ENCODE results near the gene ZBTB12.

ZBTB12 gene

GRCh38 chr6:31879901-31880300 lies 22.0 kb downstream of the ZBTB12 start:
- Histone ChIP-seq H3K4me1 (ENCODE audit: control insufficient read depth in 1 of 2, insufficient read depth in 2 of 2, low read length in 2 of 2) (no peaks in the 10 kb centered on the region), H3K9me3 (ENCODE audit: control insufficient read depth in 1 of 2, low read length in 2 of 2) (no peaks in the 10 kb centered on the region), H3K4me3 (ENCODE audit: low read depth in 1 of 2, low read length in 2 of 2) (no peak overlapping the region), H3K27ac (ENCODE audit: low read length) (no peak overlapping the region), H3K27me3 (ENCODE audit: low read depth, low read length) (no peaks in the 10 kb centered on the region), H3K36me3 (ENCODE audit: control insufficient read depth in 1 of 2, insufficient read depth in 2 of 2, low read length in 2 of 2) (peaks cover 30 to 52% of the 10 kb centered on the region in 2 donors)

GRCh38 chr6:31879143-31879542 lies 22.7 kb downstream of the ZBTB12 start:
- Histone ChIP-seq H3K9me3 (ENCODE audit: control insufficient read depth in 1 of 2, low read length in 2 of 2) (no peaks in the 10 kb centered on the region), H3K4me3 (ENCODE audit: low read depth in 1 of 2, low read length in 2 of 2) (no peak overlapping the region), H3K4me1 (ENCODE audit: control insufficient read depth in 1 of 2, insufficient read depth in 2 of 2, low read length in 2 of 2) (no peaks in the 10 kb centered on the region), H3K27me3 (ENCODE audit: low read depth, low read length) (no peaks in the 10 kb centered on the region), H3K36me3 (ENCODE audit: control insufficient read depth in 1 of 2, insufficient read depth in 2 of 2, low read length in 2 of 2) (peaks cover 24 to 45% of the 10 kb centered on the region in 2 donors), H3K27ac (ENCODE audit: low read length) (peak overlapping the region; percentile 56)

GRCh38 chr6:31878726-31879125 lies 23.2 kb downstream of the ZBTB12 start, which contains the start of gene SLC44A4:
SLC44A4 (minus strand) TSS chr6:31878997; CDS start chr6:31878980, 17 bp downstream.
- Histone ChIP-seq H3K4me3 (ENCODE audit: low read depth in 1 of 2, low read length in 2 of 2) (peak within 1 kb of the TSS in 1 of 2 donors; percentile 48), H3K9me3 (ENCODE audit: control insufficient read depth in 1 of 2, low read length in 2 of 2) (no peaks in the 10 kb centered on the region), H3K27ac (ENCODE audit: low read length) (peak within 1 kb of the TSS; percentile 86), H3K36me3 (ENCODE audit: control insufficient read depth in 1 of 2, insufficient read depth in 2 of 2, low read length in 2 of 2) (peaks cover 24 to 41% of the 10 kb centered on the region in 2 donors), H3K4me1 (ENCODE audit: control insufficient read depth in 1 of 2, insufficient read depth in 2 of 2, low read length in 2 of 2) (no peaks in the 10 kb centered on the region), H3K27me3 (ENCODE audit: low read depth, low read length) (no peaks in the 10 kb centered on the region)

GRCh38 chr6:31878222-31878621 lies 23.7 kb downstream of the ZBTB12 start:
- H3K27me3 ChIP-seq (ENCODE audit: low read depth, low read length): no peaks in the 10 kb centered on the region
- H3K36me3 ChIP-seq (ENCODE audit: control insufficient read depth in 1 of 2, insufficient read depth in 2 of 2, low read length in 2 of 2): peaks cover 24 to 36% of the 10 kb centered on the region in 2 donors
- no peaks in the 10 kb centered on the region for H3K9me3 ChIP-seq (ENCODE audit: control insufficient read depth in 1 of 2, low read length in 2 of 2)
- peak overlapping the region in 1 of 2 donors; percentile 48 for H3K4me3 ChIP-seq (ENCODE audit: low read depth in 1 of 2, low read length in 2 of 2)
- H3K4me1 ChIP-seq (ENCODE audit: control insufficient read depth in 1 of 2, insufficient read depth in 2 of 2, low read length in 2 of 2): no peaks in the 10 kb centered on the region
- H3K27ac ChIP-seq (ENCODE audit: low read length): peak overlapping the region; percentile 86

GRCh38 chr6:31877651-31878161 lies 24.2 kb downstream of the ZBTB12 start:
- no peaks in the 10 kb centered on the region for H3K4me1 ChIP-seq (ENCODE audit: control insufficient read depth in 1 of 2, insufficient read depth in 2 of 2, low read length in 2 of 2)
- H3K27ac ChIP-seq (ENCODE audit: low read length): peak overlapping the region; percentile 86
- H3K27me3 ChIP-seq (ENCODE audit: low read depth, low read length): no peaks in the 10 kb centered on the region
- peaks cover 24 to 30% of the 10 kb centered on the region in 2 donors for H3K36me3 ChIP-seq (ENCODE audit: control insufficient read depth in 1 of 2, insufficient read depth in 2 of 2, low read length in 2 of 2)
- peak overlapping the region in 1 of 2 donors; percentile 48 for H3K4me3 ChIP-seq (ENCODE audit: low read depth in 1 of 2, low read length in 2 of 2)
- no peaks in the 10 kb centered on the region for H3K9me3 ChIP-seq (ENCODE audit: control insufficient read depth in 1 of 2, low read length in 2 of 2)

- no peaks in the 10 kb centered on the region for H3K27me3 ChIP-seq (ENCODE audit: low read depth, low read length)
- peak overlapping the region in 1 of 2 donors; percentile 48 for H3K4me3 ChIP-seq (ENCODE audit: low read depth in 1 of 2, low read length in 2 of 2)
- peaks cover 21 to 25% of the 10 kb centered on the region in 2 donors for H3K36me3 ChIP-seq (ENCODE audit: control insufficient read depth in 1 of 2, insufficient read depth in 2 of 2, low read length in 2 of 2)
- H3K9me3 ChIP-seq (ENCODE audit: control insufficient read depth in 1 of 2, low read length in 2 of 2): no peaks in the 10 kb centered on the region
- H3K4me1 ChIP-seq (ENCODE audit: control insufficient read depth in 1 of 2, insufficient read depth in 2 of 2, low read length in 2 of 2): no peaks in the 10 kb centered on the region
- H3K27ac ChIP-seq (ENCODE audit: low read length): peak overlapping the region; percentile 83
Measured at GRCh38 chr6:31877125-31877650, 24.7 kb downstream of the ZBTB12 start.

- no peaks in the 10 kb centered on the region for H3K9me3 ChIP-seq (ENCODE audit: control insufficient read depth in 1 of 2, low read length in 2 of 2)
- H3K4me1 ChIP-seq (ENCODE audit: control insufficient read depth in 1 of 2, insufficient read depth in 2 of 2, low read length in 2 of 2): no peaks in the 10 kb centered on the region
- no peak overlapping the region for H3K4me3 ChIP-seq (ENCODE audit: low read depth in 1 of 2, low read length in 2 of 2)
- peaks cover 16 to 19% of the 10 kb centered on the region in 2 donors for H3K36me3 ChIP-seq (ENCODE audit: control insufficient read depth in 1 of 2, insufficient read depth in 2 of 2, low read length in 2 of 2)
- H3K27me3 ChIP-seq (ENCODE audit: low read depth, low read length): no peaks in the 10 kb centered on the region
- H3K27ac ChIP-seq (ENCODE audit: low read length): no peak overlapping the region
Measured at GRCh38 chr6:31876357-31876756, 25.5 kb downstream of the ZBTB12 start.

- H3K4me1 ChIP-seq (ENCODE audit: control insufficient read depth in 1 of 2, insufficient read depth in 2 of 2, low read length in 2 of 2): no peaks in the 10 kb centered on the region
- no peak overlapping the region for H3K4me3 ChIP-seq (ENCODE audit: low read depth in 1 of 2, low read length in 2 of 2)
- no peaks in the 10 kb centered on the region for H3K27me3 ChIP-seq (ENCODE audit: low read depth, low read length)
- peaks cover 12 to 14% of the 10 kb centered on the region in 2 donors for H3K36me3 ChIP-seq (ENCODE audit: control insufficient read depth in 1 of 2, insufficient read depth in 2 of 2, low read length in 2 of 2)
- H3K9me3 ChIP-seq (ENCODE audit: control insufficient read depth in 1 of 2, low read length in 2 of 2): no peaks in the 10 kb centered on the region
- H3K27ac ChIP-seq (ENCODE audit: low read length): no peak overlapping the region
Measured at GRCh38 chr6:31875877-31876276, 26.0 kb downstream of the ZBTB12 start.

- Histone ChIP-seq H3K27me3 (ENCODE audit: low read depth, low read length) (no peaks in the 10 kb centered on the region), H3K9me3 (ENCODE audit: control insufficient read depth in 1 of 2, low read length in 2 of 2) (no peaks in the 10 kb centered on the region), H3K27ac (ENCODE audit: low read length) (no peak overlapping the region), H3K4me1 (ENCODE audit: control insufficient read depth in 1 of 2, insufficient read depth in 2 of 2, low read length in 2 of 2) (no peaks in the 10 kb centered on the region), H3K36me3 (ENCODE audit: control insufficient read depth in 1 of 2, insufficient read depth in 2 of 2, low read length in 2 of 2) (peaks cover 3 to 6% of the 10 kb centered on the region in 2 donors), H3K4me3 (ENCODE audit: low read depth in 1 of 2, low read length in 2 of 2) (no peak overlapping the region)
Measured at GRCh38 chr6:31874836-31875572, 26.9 kb downstream of the ZBTB12 start.

GRCh38 chr6:31874084-31874670 lies 27.7 kb downstream of the ZBTB12 start:
- Histone ChIP-seq H3K27me3 (ENCODE audit: low read depth, low read length) (no peaks in the 10 kb centered on the region), H3K9me3 (ENCODE audit: control insufficient read depth in 1 of 2, low read length in 2 of 2) (no peaks in the 10 kb centered on the region), H3K27ac (ENCODE audit: low read length) (no peak overlapping the region), H3K4me3 (ENCODE audit: low read depth in 1 of 2, low read length in 2 of 2) (no peak overlapping the region), H3K36me3 (ENCODE audit: control insufficient read depth in 1 of 2, insufficient read depth in 2 of 2, low read length in 2 of 2) (no peaks in the 10 kb centered on the region), H3K4me1 (ENCODE audit: control insufficient read depth in 1 of 2, insufficient read depth in 2 of 2, low read length in 2 of 2) (no peaks in the 10 kb centered on the region)

- Histone ChIP-seq H3K27me3 (ENCODE audit: low read depth, low read length) (no peaks in the 10 kb centered on the region), H3K4me1 (ENCODE audit: control insufficient read depth in 1 of 2, insufficient read depth in 2 of 2, low read length in 2 of 2) (no peaks in the 10 kb centered on the region), H3K36me3 (ENCODE audit: control insufficient read depth in 1 of 2, insufficient read depth in 2 of 2, low read length in 2 of 2) (no peaks in the 10 kb centered on the region), H3K4me3 (ENCODE audit: low read depth in 1 of 2, low read length in 2 of 2) (no peak overlapping the region), H3K27ac (ENCODE audit: low read length) (no peak overlapping the region), H3K9me3 (ENCODE audit: control insufficient read depth in 1 of 2, low read length in 2 of 2) (no peaks in the 10 kb centered on the region)
Measured at GRCh38 chr6:31871046-31871659, 30.7 kb downstream of the ZBTB12 start.
